Measurements from ENCODE around the gene ASB3.

- TF ChIP-seq FOSB (CRISPR knock-in tag; IDR thresholded peaks at IDR 0.05), result no peak
- TF ChIP-seq CBX8 (IDR thresholded peaks at IDR 0.05), result no peak
- no peak for TF ChIP-seq MAFK (IDR thresholded peaks at IDR 0.05; ENCODE audit: partially characterized antibody)
- TF ChIP-seq JUNB (IDR thresholded peaks at IDR 0.05), result no peak
- no peak for TF ChIP-seq FOXS1 (CRISPR knock-in tag; IDR thresholded peaks at IDR 0.05)
- TF ChIP-seq, protein P1, sequence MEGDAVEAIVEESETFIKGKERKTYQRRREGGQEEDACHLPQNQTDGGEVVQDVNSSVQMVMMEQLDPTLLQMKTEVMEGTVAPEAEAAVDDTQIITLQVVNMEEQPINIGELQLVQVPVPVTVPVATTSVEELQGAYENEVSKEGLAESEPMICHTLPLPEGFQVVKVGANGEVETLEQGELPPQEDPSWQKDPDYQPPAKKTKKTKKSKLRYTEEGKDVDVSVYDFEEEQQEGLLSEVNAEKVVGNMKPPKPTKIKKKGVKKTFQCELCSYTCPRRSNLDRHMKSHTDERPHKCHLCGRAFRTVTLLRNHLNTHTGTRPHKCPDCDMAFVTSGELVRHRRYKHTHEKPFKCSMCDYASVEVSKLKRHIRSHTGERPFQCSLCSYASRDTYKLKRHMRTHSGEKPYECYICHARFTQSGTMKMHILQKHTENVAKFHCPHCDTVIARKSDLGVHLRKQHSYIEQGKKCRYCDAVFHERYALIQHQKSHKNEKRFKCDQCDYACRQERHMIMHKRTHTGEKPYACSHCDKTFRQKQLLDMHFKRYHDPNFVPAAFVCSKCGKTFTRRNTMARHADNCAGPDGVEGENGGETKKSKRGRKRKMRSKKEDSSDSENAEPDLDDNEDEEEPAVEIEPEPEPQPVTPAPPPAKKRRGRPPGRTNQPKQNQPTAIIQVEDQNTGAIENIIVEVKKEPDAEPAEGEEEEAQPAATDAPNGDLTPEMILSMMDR (IDR thresholded peaks at IDR 0.05), result no peak
- no peak for TF ChIP-seq POLR2A (IDR thresholded peaks at IDR 0.05; ENCODE audit: low read length)
- TF ChIP-seq, protein P2, sequence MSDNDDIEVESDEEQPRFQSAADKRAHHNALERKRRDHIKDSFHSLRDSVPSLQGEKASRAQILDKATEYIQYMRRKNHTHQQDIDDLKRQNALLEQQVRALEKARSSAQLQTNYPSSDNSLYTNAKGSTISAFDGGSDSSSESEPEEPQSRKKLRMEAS (IDR thresholded peaks at IDR 0.05), result no peak
Observed at GRCh38 chr2:53711271-53711780, 75.4 kb downstream of the ASB3 start.
